ENCODE results near the gene COL28A1. TPM values are rescaled to one million over a fixed set of nuclear protein-coding genes. Genes with fewer than 3 reads are reported as not detected.

The COL28A1 gene
- total RNA-seq, 4 donors from 2014 or later: 15.1 to 23.7 (median 18.3) TPM

GRCh38 chr7:7556852-7557251 lies 21.2 kb upstream of the COL28A1 start:
- WGBS: 100% methylated on average over 1 of the region's 1 CpG
- Histone ChIP-seq H3K27me3 (no peaks in the 10 kb centered on the region), H3K4me3 (no peak overlapping the region), H3K9me3 (peaks cover 0 to 7% (median 0%) of the 10 kb centered on the region in 4 donors), H3K27ac (replicated peaks in 1 of 4) (no peak overlapping the region), H3K4me1 (no peaks in the 10 kb centered on the region), H3K36me3 (peaks cover 0 to 18% (median 0%) of the 10 kb centered on the region in 4 donors)
- intact Hi-C loops (cut with DNase I): no loop called here
- TF ChIP-seq POLR2AphosphoS5 (IDR thresholded peaks at IDR 0.05) (no peak), CTCF (IDR thresholded peaks at IDR 0.05) (no peak), EP300 (IDR thresholded peaks at IDR 0.05) (no peak), POLR2A (IDR thresholded peaks at IDR 0.05; ENCODE audit: low read depth) (no peak)
- no peak for DNase-seq (ENCODE audit: extremely low spot score)

- 69% methylated on average over 8 of the region's 8 CpGs for WGBS
- H3K4me3 ChIP-seq: no peak overlapping the region
- no peaks in the 10 kb centered on the region for H3K27me3 ChIP-seq
- peaks cover 0 to 22% (median 0%) of the 10 kb centered on the region in 4 donors for H3K36me3 ChIP-seq
- TF ChIP-seq POLR2A (IDR thresholded peaks at IDR 0.05; ENCODE audit: low read depth) (no peak), CTCF (IDR thresholded peaks at IDR 0.05) (no peak), EP300 (IDR thresholded peaks at IDR 0.05) (no peak), POLR2AphosphoS5 (IDR thresholded peaks at IDR 0.05) (no peak)
- no peaks in the 10 kb centered on the region for H3K4me1 ChIP-seq
- intact Hi-C loops (cut with DNase I): no loop called here
- H3K9me3 ChIP-seq: peaks cover 0 to 7% (median 0%) of the 10 kb centered on the region in 4 donors
- DNase-seq (ENCODE audit: extremely low spot score): no peak
- H3K27ac ChIP-seq (replicated peaks in 1 of 4): no peak overlapping the region
Measured at GRCh38 chr7:7554649-7555575, 19.2 kb upstream of the COL28A1 start.

GRCh38 chr7:7554021-7554432 lies 18.4 kb upstream of the COL28A1 start:
- Histone ChIP-seq H3K4me3 (no peak overlapping the region), H3K27me3 (no peaks in the 10 kb centered on the region), H3K9me3 (peaks cover 0 to 4% (median 0%) of the 10 kb centered on the region in 4 donors), H3K4me1 (no peaks in the 10 kb centered on the region), H3K27ac (replicated peaks in 1 of 4) (no peak overlapping the region), H3K36me3 (peaks cover 0 to 18% (median 0%) of the 10 kb centered on the region in 4 donors)
- WGBS: 92% methylated on average over 5 of the region's 5 CpGs
- no peak for TF ChIP-seq POLR2A (IDR thresholded peaks at IDR 0.05; ENCODE audit: low read depth)
- no peak for TF ChIP-seq EP300 (IDR thresholded peaks at IDR 0.05)
- TF ChIP-seq CTCF (IDR thresholded peaks at IDR 0.05): no peak
- DNase-seq (ENCODE audit: extremely low spot score): no peak
- intact Hi-C loops (cut with DNase I): no loop called here

- Histone ChIP-seq H3K4me3 (no peak overlapping the region), H3K27ac (replicated peaks in 1 of 4) (no peak overlapping the region), H3K27me3 (no peaks in the 10 kb centered on the region), H3K9me3 (no peaks in the 10 kb centered on the region), H3K36me3 (peaks cover 0 to 18% (median 0%) of the 10 kb centered on the region in 4 donors), H3K4me1 (no peaks in the 10 kb centered on the region)
- no peak for TF ChIP-seq CTCF (IDR thresholded peaks at IDR 0.05)
- DNase-seq (ENCODE audit: extremely low spot score): no peak
- intact Hi-C loops (cut with DNase I): no loop called here
- WGBS: 96% methylated on average over 1 of the region's 1 CpG
Measured at GRCh38 chr7:7553386-7553785, 17.7 kb upstream of the COL28A1 start.
